ENCODE results near the gene TREM2. TPM values are rescaled to one million over a fixed set of nuclear protein-coding genes. Genes with fewer than 3 reads are reported as not detected.

The TREM2 gene
- total RNA-seq, 4 donors from 2014 or later: 3.8 to 335 (median 15.9) TPM

GRCh38 chr6:41160933-41161332 is 2.0 kb downstream of the TREM2 start:
- TF ChIP-seq CTCF (IDR thresholded peaks at IDR 0.05; ENCODE audit: low read depth): no peak

GRCh38 chr6:41159415-41160082 is 3.4 kb downstream of the TREM2 start:
- TF ChIP-seq CTCF (IDR thresholded peaks at IDR 0.05; ENCODE audit: low read depth): no peak

- TF ChIP-seq CTCF (IDR thresholded peaks at IDR 0.05; ENCODE audit: low read depth): no peak
These were observed 5.6 kb downstream of the TREM2 start for GRCh38 chr6:41157323-41157722.

GRCh38 chr6:41156771-41157170 is 6.1 kb downstream of the TREM2 start:
- TF ChIP-seq CTCF (IDR thresholded peaks at IDR 0.05; ENCODE audit: low read depth): no peak

GRCh38 chr6:41156001-41156400 is 6.9 kb downstream of the TREM2 start:
- TF ChIP-seq CTCF (IDR thresholded peaks at IDR 0.05; ENCODE audit: low read depth): no peak

- no peak for TF ChIP-seq CTCF (IDR thresholded peaks at IDR 0.05; ENCODE audit: low read depth)
These were observed 7.6 kb downstream of the TREM2 start for GRCh38 chr6:41155132-41155805.

- TF ChIP-seq CTCF (IDR thresholded peaks at IDR 0.05; ENCODE audit: low read depth): no peak
These were observed 8.8 kb downstream of the TREM2 start, which contains the start of gene TREML1 for GRCh38 chr6:41153992-41154625. TREML1 (minus strand) TSS chr6:41154347; CDS start chr6:41154288, 59 bp downstream.

Measured in subcutaneous adipose tissue (tissue), 4 donors.